AG09319 (cell line): Measurements from ENCODE around the gene EPHA5.

Source experiments
- DNase-seq: peaks from one replicate; pipeline ENCODE4 v3.0.0-alpha.2; 2010; ENCODE audit warnings: low read depth; ENCODE audit errors: extremely low read depth
- TF ChIP-seq, protein P1 (sequence below): IDR thresholded peaks from 2 replicates; pipeline ENCODE4 v1.5.1; 2011; ENCODE audit warnings: low read depth, mild to moderate bottlenecking, inconsistent platforms, low read length, moderate library complexity

The EPHA5 gene

DNA sequence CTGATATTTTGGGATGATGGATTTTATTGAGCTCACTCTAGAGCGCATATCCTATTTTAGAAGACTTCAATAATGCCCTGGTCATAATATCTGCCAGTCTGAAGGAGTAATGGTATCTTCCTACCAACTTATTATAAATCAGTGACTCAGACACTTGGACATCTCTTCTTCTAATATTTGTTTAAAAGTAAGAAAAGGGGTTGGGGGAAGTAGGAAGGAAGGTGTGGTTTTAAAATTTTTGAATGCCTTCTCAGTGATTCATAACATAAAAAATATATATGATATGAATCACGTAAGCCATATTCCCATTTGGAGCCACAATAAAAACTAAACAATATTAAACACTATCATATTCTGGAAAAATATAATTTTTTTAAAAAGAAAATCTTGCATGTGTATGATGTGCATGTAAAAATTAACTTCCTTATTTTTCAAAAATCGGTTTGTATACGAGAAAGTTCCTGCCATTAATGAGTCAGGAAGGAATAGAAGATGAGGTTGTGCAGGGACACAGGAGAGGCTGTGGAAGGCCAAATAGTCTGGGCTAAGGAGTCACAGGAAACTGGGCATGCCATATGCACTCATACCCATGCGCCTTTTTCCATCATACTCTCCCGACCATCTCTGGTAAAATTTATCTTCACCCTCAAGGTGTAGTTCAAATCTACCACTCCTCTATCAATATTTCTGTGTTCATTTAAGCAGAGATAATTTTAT, 286.5 kb downstream of the EPHA5 start:
- TF ChIP-seq, protein P1, sequence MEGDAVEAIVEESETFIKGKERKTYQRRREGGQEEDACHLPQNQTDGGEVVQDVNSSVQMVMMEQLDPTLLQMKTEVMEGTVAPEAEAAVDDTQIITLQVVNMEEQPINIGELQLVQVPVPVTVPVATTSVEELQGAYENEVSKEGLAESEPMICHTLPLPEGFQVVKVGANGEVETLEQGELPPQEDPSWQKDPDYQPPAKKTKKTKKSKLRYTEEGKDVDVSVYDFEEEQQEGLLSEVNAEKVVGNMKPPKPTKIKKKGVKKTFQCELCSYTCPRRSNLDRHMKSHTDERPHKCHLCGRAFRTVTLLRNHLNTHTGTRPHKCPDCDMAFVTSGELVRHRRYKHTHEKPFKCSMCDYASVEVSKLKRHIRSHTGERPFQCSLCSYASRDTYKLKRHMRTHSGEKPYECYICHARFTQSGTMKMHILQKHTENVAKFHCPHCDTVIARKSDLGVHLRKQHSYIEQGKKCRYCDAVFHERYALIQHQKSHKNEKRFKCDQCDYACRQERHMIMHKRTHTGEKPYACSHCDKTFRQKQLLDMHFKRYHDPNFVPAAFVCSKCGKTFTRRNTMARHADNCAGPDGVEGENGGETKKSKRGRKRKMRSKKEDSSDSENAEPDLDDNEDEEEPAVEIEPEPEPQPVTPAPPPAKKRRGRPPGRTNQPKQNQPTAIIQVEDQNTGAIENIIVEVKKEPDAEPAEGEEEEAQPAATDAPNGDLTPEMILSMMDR, result no peak
- no peak for DNase-seq

DNA sequence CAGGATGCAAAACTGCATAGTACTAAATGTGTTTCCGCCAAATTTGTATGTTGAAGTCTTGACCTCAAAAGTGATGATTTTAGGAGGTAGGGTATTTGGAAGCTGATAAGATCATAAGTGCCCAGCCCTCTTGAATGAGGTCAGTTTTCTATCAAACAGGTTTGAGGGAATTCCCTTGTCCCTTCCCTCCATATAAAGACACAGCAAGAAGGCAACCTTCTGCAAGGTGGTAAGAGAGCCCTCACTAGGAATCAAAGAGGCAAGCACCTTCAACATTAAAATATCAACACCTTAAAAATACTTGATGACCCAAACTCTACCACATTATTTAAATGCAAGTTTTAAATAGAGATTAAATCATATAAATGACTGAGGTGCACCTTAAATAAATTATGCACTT, 288.6 kb downstream of the EPHA5 start:
- TF ChIP-seq, protein P1, result no peak
- DNase-seq, result no peak

DNA sequence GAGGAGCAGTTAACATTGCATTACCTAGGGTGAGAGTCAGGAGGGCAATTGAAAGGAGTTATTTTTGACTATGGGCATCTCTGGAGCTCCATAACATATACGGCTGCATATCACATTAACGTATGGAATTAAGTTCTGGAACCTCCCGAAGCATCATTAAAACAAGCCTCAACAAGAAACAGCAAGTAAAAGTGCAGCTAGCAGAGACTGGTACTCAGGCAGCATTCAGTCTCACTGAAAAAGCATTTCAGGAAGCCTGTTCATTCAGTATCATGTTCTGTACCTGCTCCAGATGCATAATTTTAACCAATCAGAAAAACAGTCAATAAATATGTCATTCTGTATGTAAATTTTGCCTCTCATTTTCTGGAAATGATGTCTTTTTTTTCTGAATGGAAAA, 299.6 kb downstream of the EPHA5 start:
- DNase-seq, result no peak
- TF ChIP-seq, protein P1, result no peak

DNA sequence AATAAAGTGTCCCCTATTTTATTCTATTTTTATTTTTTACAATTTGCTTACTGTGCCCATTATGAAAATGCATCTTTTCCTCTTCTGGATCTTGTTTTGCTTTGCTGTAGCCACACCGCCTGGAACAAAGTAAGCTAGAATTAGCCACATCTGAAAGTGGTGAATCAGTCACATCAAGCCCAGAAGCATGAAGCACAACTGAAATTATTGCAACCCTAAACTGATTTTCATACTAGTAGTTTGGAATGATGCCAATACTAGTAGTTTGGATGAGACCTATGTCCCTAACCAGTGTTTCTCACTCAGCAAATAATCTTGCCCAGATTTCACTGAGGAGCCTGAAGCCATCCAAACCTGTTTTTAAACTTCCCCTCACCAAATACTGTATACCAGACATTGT, 303.0 kb downstream of the EPHA5 start:
- TF ChIP-seq, protein P1, result no peak

DNA sequence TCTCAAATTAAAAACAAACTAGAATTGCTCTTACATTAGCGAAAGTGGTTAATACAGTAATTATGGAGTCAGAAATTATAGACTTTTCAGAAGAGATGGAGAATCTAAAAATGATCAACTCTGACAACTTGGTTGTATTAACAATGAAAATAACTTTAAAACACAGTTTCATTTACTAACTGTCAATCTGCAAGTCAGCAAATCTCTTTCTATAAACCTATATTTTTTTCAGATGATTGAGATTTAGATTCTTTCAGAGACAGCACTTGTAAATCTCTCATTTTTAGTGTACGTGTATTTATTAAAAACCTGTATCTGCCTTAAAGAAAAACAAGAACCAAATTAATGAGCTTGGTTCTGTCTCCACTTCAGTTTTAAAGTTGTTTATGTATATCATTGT, 311.4 kb downstream of the EPHA5 start:
- TF ChIP-seq, protein P1, result no peak

More for the DNA sequence above, 303.0 kb downstream of the EPHA5 start:
- DNase-seq, result no peak

DNA sequence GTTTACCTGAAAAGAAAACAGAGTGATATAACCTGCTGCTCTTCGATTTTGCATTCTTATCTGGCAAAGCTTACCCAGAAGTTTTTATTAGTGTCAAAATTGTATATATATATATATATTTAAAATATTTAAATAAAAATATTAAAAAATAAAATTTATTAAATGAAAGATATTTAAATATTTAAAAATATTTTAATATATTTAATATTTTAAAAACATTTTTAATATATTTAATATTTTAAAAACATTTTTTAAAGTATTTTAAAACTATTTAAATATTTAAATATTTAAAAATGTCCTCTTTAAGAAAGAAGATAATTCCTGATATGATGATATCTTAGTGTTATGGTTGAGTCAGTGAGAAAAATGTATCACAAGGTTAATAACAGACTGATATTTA, 317.2 kb downstream of the EPHA5 start:
- TF ChIP-seq, protein P1, result no peak
- DNase-seq, result no peak

More for the DNA sequence above, 311.4 kb downstream of the EPHA5 start:
- DNase-seq, result no peak

DNA sequence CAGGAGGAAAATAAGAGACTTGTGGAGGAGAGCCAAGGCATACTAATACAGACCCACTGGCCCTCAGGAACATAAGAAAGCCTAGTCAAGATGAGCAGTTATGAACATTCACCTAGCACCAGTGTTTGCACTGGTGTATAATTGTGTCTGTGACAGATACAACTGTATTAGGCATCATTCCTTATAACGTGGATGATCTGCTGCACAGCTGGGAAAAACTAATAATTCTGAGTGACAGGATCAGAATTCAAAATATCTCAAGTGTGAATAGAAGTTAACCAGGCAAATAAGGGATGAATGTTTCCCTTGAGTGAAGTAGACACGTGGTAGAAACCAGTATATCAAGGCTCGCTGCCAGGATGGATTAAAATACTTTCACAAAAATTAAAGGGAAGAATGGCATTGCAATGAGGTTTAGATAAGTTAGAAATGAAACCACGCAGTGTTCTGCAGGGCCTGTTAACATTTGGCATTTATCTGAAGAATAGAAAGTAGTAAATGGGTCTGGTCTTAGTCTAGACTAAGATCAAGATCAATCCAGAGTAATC, 325.9 kb downstream of the EPHA5 start:
- TF ChIP-seq, protein P1, result no peak
- DNase-seq, result no peak
